K562 (cell line): ENCODE data around the gene PCSK2.

Experiments
- ASH1L ChIP-seq: fragments of 450-650 bp; IDR thresholded peaks from 2 replicates; pipeline ENCODE4 v1.6.1; 2018; ENCODE audit warnings: borderline replicate concordance, mild to moderate bottlenecking, low read depth; ENCODE audit not compliant: partially characterized antibody
- RAD21 ChIP-seq, 2 experiments: fragments of 250-450 bp in 1 of 2; fragments of 450-650 bp in 1 of 2; sonication (Bioruptor Pico) in 1 of 2; formaldehyde crosslinking in 1 of 2; IDR thresholded peaks in 1 of 2; conservative IDR thresholded peaks in 1 of 2; 2 replicates each; pipeline versions ENCODE4 v1.4.0 to v1.8.0; 2020 to 2022; ENCODE audit warnings: mild to moderate bottlenecking in 2 of 2, moderate library complexity in 1 of 2
- SP1 ChIP-seq: sonication (generic); formaldehyde crosslinking; IDR thresholded peaks from 2 replicates; pipeline ENCODE4 v1.8.1; 2022; ENCODE audit warnings: mild to moderate bottlenecking, missing genetic modification reagents
- ZNF384 ChIP-seq: IDR thresholded peaks from 2 replicates; pipeline ENCODE4 v1.6.1; 2012; ENCODE audit warnings: low read depth, low read length, improper control_type of control experiment

- no peak for TF ChIP-seq SP1 (CRISPR knock-in tag)
- no peak for TF ChIP-seq RAD21 (CRISPR knock-in tag; conservative IDR thresholded peaks at IDR 0.05 in 1 of 2, IDR thresholded peaks at IDR 0.05 in 1 of 2)
- TF ChIP-seq ZNF384, result no peak
- no peak for TF ChIP-seq ASH1L
Observed at GRCh38 chr20:17381724-17382123, 154.9 kb downstream of the PCSK2 start.
